ENCODE measurements around the gene ANKRD29.

DNA sequence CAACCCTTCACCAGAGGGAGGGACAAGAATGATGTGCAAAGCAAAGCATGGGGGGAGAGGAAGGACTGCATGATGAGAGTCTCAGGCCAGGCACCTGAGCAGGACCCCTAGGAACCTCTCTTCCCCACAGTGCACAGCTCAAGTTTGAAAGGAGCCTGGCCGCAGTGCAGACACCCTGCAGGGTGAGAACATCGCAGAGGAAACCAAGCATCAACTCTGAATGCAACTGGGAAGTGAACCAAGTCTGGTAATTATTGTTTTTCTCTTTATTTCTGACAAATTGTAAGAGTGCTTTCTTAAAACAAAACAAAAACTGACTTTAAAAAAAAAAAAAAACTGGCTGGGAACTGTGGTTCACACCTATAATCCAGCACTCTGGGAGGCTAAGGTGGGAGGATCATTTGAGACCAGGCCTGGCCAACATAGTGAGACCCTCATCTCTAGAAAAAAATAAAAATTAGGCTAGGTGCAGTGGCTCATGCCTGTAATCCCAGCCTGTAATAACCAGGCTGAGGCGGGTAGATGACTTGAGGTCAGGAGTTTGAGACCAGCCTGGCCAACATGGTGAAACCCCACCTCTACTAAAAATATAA, 91.7 kb downstream of the ANKRD29 start:
- no peak for TF ChIP-seq EGR1 (IDR thresholded peaks at IDR 0.05)
- no peak for TF ChIP-seq CEBPB (IDR thresholded peaks at IDR 0.05)
- no peak for TF ChIP-seq TEAD4 (IDR thresholded peaks at IDR 0.05)
- TF ChIP-seq YY1 (IDR thresholded peaks at IDR 0.05; ENCODE audit: low read depth) = no peak
- TF ChIP-seq, protein P1, sequence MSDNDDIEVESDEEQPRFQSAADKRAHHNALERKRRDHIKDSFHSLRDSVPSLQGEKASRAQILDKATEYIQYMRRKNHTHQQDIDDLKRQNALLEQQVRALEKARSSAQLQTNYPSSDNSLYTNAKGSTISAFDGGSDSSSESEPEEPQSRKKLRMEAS (IDR thresholded peaks at IDR 0.05) = no peak
- TF ChIP-seq FOXM1 (IDR thresholded peaks at IDR 0.05; ENCODE audit: borderline replicate concordance, low read depth) = no peak
- TF ChIP-seq RAD21 (IDR thresholded peaks at IDR 0.05; ENCODE audit: low read depth) = no peak
- no peak for TF ChIP-seq TCF12 (IDR thresholded peaks at IDR 0.05; ENCODE audit: low read depth)
